Hematopoietic multipotent progenitor cell treated with erythropoietin and hydrocortisone succinate and interleukin-3 and kit ligand, for 17 days (in vitro differentiated cells): ENCODE data around the gene SYNE4.

Experiments
- DNase-seq: peaks from one replicate; pipeline ENCODE4 v3.0.0-alpha.2; 2015; ENCODE audit warnings: low spot score

SYNE4 gene

DNA sequence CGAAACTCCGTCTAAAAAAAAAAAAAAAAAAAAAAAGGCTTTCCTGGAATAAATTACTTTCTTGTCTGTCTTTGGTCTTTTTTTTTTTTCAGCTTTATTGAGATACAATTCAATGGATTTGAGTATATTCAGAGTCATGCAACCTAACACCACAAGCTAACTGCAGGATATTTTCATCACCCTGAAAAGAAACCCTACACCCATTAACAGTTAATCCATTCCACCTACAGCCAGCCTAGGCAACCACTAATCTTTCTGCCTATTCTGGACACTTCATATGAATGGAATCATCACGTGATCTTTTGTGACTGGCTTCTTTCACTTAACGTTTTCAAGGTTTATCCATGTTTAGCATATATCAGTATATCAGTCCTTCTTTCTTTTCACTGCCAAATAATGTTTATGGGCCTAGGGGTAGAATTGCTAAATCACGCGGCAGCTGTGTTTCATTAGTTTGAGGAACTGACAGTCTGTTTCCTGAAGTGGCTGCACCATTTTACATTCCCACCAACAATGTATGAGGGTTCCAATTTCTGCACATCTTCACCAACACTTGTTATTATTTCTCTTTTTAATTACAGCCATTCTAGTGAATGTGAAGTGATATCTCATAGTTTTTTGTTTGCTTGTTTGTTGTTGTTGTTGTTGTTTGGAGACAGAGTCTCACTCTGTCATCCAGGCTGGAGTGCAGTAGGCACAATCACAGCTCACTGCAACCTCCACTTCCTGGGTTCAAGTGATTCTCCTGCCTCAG is 52.6 kb downstream of the SYNE4 start:
- DNase-seq = no peak
